IMR-90 (cell line): Measurements from ENCODE around the gene CNDP1. TPM values are rescaled to one million over a fixed set of nuclear protein-coding genes. Genes with fewer than 3 reads are reported as not detected.

Source experiments
- ATAC-seq: fragments of 200-7000 bp; cut with Tn5 transposase; 2 replicates; pipeline ENCODE4 v1.9.1; 2020; ENCODE audit warnings: low read depth, mild to moderate bottlenecking, moderate library complexity
- BruUV-seq: library from RNA; stranded (reverse); fragments of 400-500 nt; replicated peaks from 2 replicates; lab custom pipeline; 2021; lab: Mats Ljungman, UMichigan
- CTCF ChIA-PET: fragments of 300-600 bp; formaldehyde crosslinking; extraction: SDS; loops from one replicate; lab custom pipeline; 2021; ENCODE audit warnings: antibody characterized with exemption; lab: Yijun Ruan, JAX
- POLR2A ChIA-PET: fragments of 300-600 bp; sonication (Branson Sonifier 250); formaldehyde crosslinking; loops from one replicate; lab custom pipeline; 2022; ENCODE audit warnings: antibody characterized with exemption; ENCODE audit not compliant: unreplicated experiment; lab: Charles Lee
- DNase-seq: peaks from one replicate; pipeline ENCODE4 v3.0.0; 2013
- H2AFZ ChIP-seq: replicated peaks from 2 replicates; pipeline ENCODE3; 2013; ENCODE audit warnings: low read length, mild to moderate bottlenecking; ENCODE audit not compliant: poor library complexity
- H2AK5ac ChIP-seq: 2 replicates; pipeline ENCODE4 v1.6.1; 2013; ENCODE audit warnings: low read depth, low read length, inconsistent platforms
- H2AK9ac ChIP-seq: replicated peaks from 2 replicates; pipeline ENCODE3; 2013; ENCODE audit warnings: mild to moderate bottlenecking, low read depth, low read length, moderate library complexity; ENCODE audit not compliant: poor library complexity
- H2BK120ac ChIP-seq: 2 replicates; pipeline ENCODE4 v1.6.1; 2013; ENCODE audit warnings: low read depth, low read length, inconsistent platforms
- H2BK15ac ChIP-seq: 3 replicates; pipeline ENCODE4 v1.6.1; 2013; ENCODE audit warnings: low read depth, low read length, inconsistent platforms
- H2BK20ac ChIP-seq: 2 replicates; pipeline ENCODE4 v1.6.1; 2013; ENCODE audit warnings: low read depth, mild to moderate bottlenecking, inconsistent platforms, low read length, moderate library complexity
- H2BK5ac ChIP-seq: 2 replicates; pipeline ENCODE4 v1.6.1; 2013; ENCODE audit warnings: mild to moderate bottlenecking, low read depth, low read length, inconsistent platforms; ENCODE audit not compliant: poor library complexity, severe bottlenecking
- H3K14ac ChIP-seq: replicated peaks from 2 replicates; pipeline ENCODE4 v1.6.1; 2013; ENCODE audit warnings: low read depth, low read length, inconsistent platforms
- H3K18ac ChIP-seq: 2 replicates; pipeline ENCODE4 v1.6.1; 2013; ENCODE audit warnings: low read depth, low read length, control low read depth
- H3K23ac ChIP-seq: 2 replicates; pipeline ENCODE4 v1.6.1; 2013; ENCODE audit warnings: low read depth, low read length, inconsistent platforms
- H3K27ac ChIP-seq: 2 replicates; pipeline ENCODE4 v1.5.1; 2013; ENCODE audit warnings: mild to moderate bottlenecking, control low read depth, low read length; ENCODE audit not compliant: insufficient read depth
- H3K27me3 ChIP-seq: 2 replicates; pipeline ENCODE4 v1.6.1; 2013; ENCODE audit warnings: low read length; ENCODE audit not compliant: control insufficient read depth, insufficient read depth
- H3K36me3 ChIP-seq: 2 replicates; pipeline ENCODE4 v1.6.1; 2013; ENCODE audit warnings: low read length, mixed read lengths; ENCODE audit not compliant: control insufficient read depth, insufficient read depth
- H3K4ac ChIP-seq: 2 replicates; pipeline ENCODE4 v1.6.1; 2013; ENCODE audit warnings: low read depth, low read length, inconsistent platforms
- H3K4me1 ChIP-seq: 2 replicates; pipeline ENCODE4 v1.6.1; 2013; ENCODE audit warnings: low read length, mixed read lengths; ENCODE audit not compliant: control insufficient read depth, insufficient read depth
- H3K4me2 ChIP-seq: 2 replicates; pipeline ENCODE4 v1.6.1; 2013; ENCODE audit warnings: low read depth, mild to moderate bottlenecking, control low read depth, low read length, moderate library complexity
- H3K4me3 ChIP-seq: 2 replicates; pipeline ENCODE4 v1.5.1; 2013; ENCODE audit warnings: low read depth, mild to moderate bottlenecking, control low read depth, low read length, moderate library complexity; ENCODE audit not compliant: insufficient read depth
- H3K56ac ChIP-seq: 2 replicates; pipeline ENCODE4 v1.6.1; 2013; ENCODE audit warnings: low read length, inconsistent platforms; ENCODE audit not compliant: insufficient read depth; ENCODE audit errors: extremely low read depth
- H3K79me1 ChIP-seq, 2 experiments: 2 replicates each; pipeline ENCODE4 v1.6.1; 2013; ENCODE audit warnings: low read length in 2 of 2, inconsistent platforms in 1 of 2, low read depth in 1 of 2
- H3K9ac ChIP-seq: 2 replicates; pipeline ENCODE4 v1.6.1; 2013; ENCODE audit warnings: low read depth, low read length, control low read depth
- H3K9me1 ChIP-seq: 2 replicates; pipeline ENCODE4 v1.6.1; 2013; ENCODE audit warnings: low read length, inconsistent platforms; ENCODE audit not compliant: insufficient read depth
- H3K9me3 ChIP-seq: 2 replicates; pipeline ENCODE4 v1.6.1; 2013; ENCODE audit warnings: low read length; ENCODE audit not compliant: control insufficient read depth, insufficient read depth
- H4K20me1 ChIP-seq: 2 replicates; pipeline ENCODE4 v1.6.1; 2013; ENCODE audit warnings: low read length, inconsistent platforms; ENCODE audit not compliant: insufficient read depth
- H4K5ac ChIP-seq: 2 replicates; pipeline ENCODE4 v1.6.1; 2013; ENCODE audit warnings: mild to moderate bottlenecking, low read depth, low read length, control low read depth
- H4K8ac ChIP-seq, 2 experiments: 2 replicates each; pipeline ENCODE4 v1.6.1; 2013; ENCODE audit warnings: low read depth in 2 of 2, low read length in 2 of 2, control low read depth in 1 of 2, inconsistent platforms in 1 of 2
- H4K91ac ChIP-seq: 2 replicates; pipeline ENCODE4 v1.6.1; 2013; ENCODE audit warnings: low read depth, low read length, inconsistent platforms; ENCODE audit not compliant: insufficient read depth
- FOS ChIP-seq: fragments of 150-350 bp; IDR thresholded peaks from 2 replicates; pipeline ENCODE4 v1.6.1; 2016; ENCODE audit warnings: low read depth, low read length
- MXI1 ChIP-seq: IDR thresholded peaks from 2 replicates; pipeline ENCODE4 v1.6.1; 2012; ENCODE audit warnings: low read depth, mild to moderate bottlenecking, low read length, moderate library complexity, borderline replicate concordance
- NFE2L2 ChIP-seq: fragments of 150-350 bp; IDR thresholded peaks from 2 replicates; pipeline ENCODE4 v1.6.1; 2016; ENCODE audit warnings: low read depth, mild to moderate bottlenecking, low read length
- RCOR1 ChIP-seq: IDR thresholded peaks from 2 replicates; pipeline ENCODE4 v1.6.1; 2012; ENCODE audit warnings: mild to moderate bottlenecking, low read length, improper control_type of control experiment; ENCODE audit not compliant: insufficient replicate concordance
- RFX5 ChIP-seq: IDR thresholded peaks from 2 replicates; pipeline ENCODE4 v1.8.0; 2012; ENCODE audit warnings: low read depth, mild to moderate bottlenecking, low read length, moderate library complexity
- WGBS, 2 experiments: methylation state at CpG; one replicate each; pipeline versions ENCODE4 v1.1.5 to v1.1.7; 2013; ENCODE audit warnings: missing lambda C conversion rate in 2 of 2; ENCODE audit not compliant: insufficient read length in 1 of 2; ENCODE audit errors: extremely low coverage in 2 of 2; 5-methylcytosine and 5-hydroxymethylcytosine counted together
- dilution Hi-C: fragments of 300-500 bp; cut with HindIII; formaldehyde crosslinking; loops from one replicate; pipeline ENCODE4 v1.14.3; 2018; ENCODE audit warnings: low sequenced_read_pairs; ENCODE audit not compliant: unreplicated experiment
- in situ Hi-C: fragments of 300-500 bp; cut with MboI; formaldehyde crosslinking; loops from 3 replicates; pipeline ENCODE4 v1.14.3; 2019; ENCODE audit warnings: low sequenced_read_pairs, inconsistent platforms, mixed read lengths
- intact Hi-C: fragments of 100-400 bp; cut with micrococcal nuclease; formaldehyde crosslinking; loops from 2 replicates; pipeline ENCODE4 v1.10.0; 2022
- polyA plus RNA-seq, 3 experiments: library from polyadenylated mRNA; depleted of rRNA; stranded (reverse); fragments of >200 nt; gene quantifications; 2 replicates each; pipeline ENCODE4 v1.2.3, GENCODE V29; 2012; ENCODE audit warnings: low replicate concordance in 1 of 3
- total RNA-seq: library from RNA; depleted of rRNA; stranded (reverse); fragments of >200 nt; gene quantifications from 2 replicates; pipeline ENCODE4 v1.2.3, GENCODE V29; 2012
- TF ChIP-seq, protein P1 (sequence below): conservative IDR thresholded peaks from 2 replicates; pipeline ENCODE4 v1.5.1; 2012; ENCODE audit warnings: mild to moderate bottlenecking, low read depth, low read length, improper control_type of control experiment

The CNDP1 gene
- total and polyA plus RNA-seq, 2 of the 4 experiments (the other 2 are of a cell fraction) = not detected

DNA sequence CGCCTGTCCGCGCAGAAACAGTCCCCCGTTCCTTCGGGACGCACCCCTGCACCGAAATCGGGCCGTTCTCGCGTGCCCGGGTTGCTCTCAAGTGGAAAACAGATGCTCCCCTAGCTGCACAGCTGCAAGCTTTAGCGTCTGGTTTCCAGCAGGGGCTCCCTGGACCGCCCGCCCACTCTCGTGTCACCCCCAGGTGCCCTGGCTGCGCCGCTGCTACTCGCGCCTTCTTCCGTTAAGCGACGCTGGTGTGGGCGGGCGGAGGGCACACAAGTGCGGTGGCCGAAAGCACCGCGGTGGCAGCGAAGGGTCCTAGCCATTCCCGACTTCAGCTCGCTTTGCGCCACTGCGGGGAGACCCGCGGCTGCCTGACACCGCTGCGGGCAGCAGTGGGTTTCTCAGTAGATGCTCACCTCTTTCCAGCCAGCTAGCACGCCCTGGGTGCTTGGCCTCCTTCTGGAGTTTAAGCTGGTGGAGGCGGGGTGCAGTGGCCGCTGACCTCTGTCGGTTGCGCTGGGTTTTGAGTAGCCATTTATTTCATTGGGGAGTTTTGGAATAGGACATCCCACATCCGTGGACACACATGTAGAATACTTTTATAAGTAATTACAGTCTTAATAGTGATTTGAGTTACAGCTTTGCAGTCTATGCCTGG, 64.2 kb downstream of the CNDP1 start:
- POLR2A ChIA-PET = interaction anchor here (0.5 to 1.1 kb wide), 2 partner anchors 33 to 1913 kb away, joined by 4 to 5 read pairs; no protein-coding TSS in a partner anchor

More for the DNA sequence above, 64.2 kb downstream of the CNDP1 start:
- ATAC-seq (peak; percentile 59), DNase-seq (peak; percentile 46)
- Histone ChIP-seq H3K4me1 (peaks cover 9% of the 10 kb centered on the region), H2BK120ac (peak overlapping the region; percentile 56), H4K20me1 (no peaks in the 10 kb centered on the region), H4K5ac (peak overlapping the region; percentile 63), H2BK5ac (peak overlapping the region; percentile 90), H2BK20ac (no peak overlapping the region), H3K4me3 (peak overlapping the region; percentile 86), H3K36me3 (no peaks in the 10 kb centered on the region; the same call in 1 of the 2 replicates), H3K79me1 (peaks cover 36 to 72% of the 10 kb centered on the region in 2 experiments), H3K23ac (peak overlapping the region; percentile 74), H3K4me2 (peak overlapping the region; percentile 54), H2AK9ac (peak overlapping the region; percentile 97), H3K9me1 (peaks cover 4% of the 10 kb centered on the region; the same call in 1 of the 2 replicates), H3K18ac (peak overlapping the region; percentile 24; the same call in 1 of the 2 replicates), H4K8ac (peak overlapping the region; percentile 90 to 100; a peak in 3 of 4 replicates), H2AFZ (peak overlapping the region; percentile 96), H3K56ac (peak overlapping the region; percentile 70), H3K14ac (peak overlapping the region; percentile 70), H3K9me3 (no peaks in the 10 kb centered on the region), H3K9ac (peak overlapping the region; percentile 89), H2BK15ac (0 out of 3 replicates have a peak overlapping the region, but pooled peaks have one; percentile 8), H4K91ac (peak overlapping the region; percentile 80), H3K27ac (peak overlapping the region; percentile 99), H3K27me3 (no peaks in the 10 kb centered on the region), H2AK5ac (peak overlapping the region; percentile 76; the same call in 1 of the 2 replicates), H3K4ac (peak overlapping the region; percentile 87)
- CTCF ChIA-PET = interaction anchor here (0.7 to 0.9 kb wide), 2 partner anchors 11 to 162 kb away, joined by 3 read pairs; no protein-coding TSS in a partner anchor
- dilution Hi-C loops = no loop called here
- intact Hi-C loops = no loop called here
- TF ChIP-seq RFX5 = no peak
- TF ChIP-seq, protein P1, sequence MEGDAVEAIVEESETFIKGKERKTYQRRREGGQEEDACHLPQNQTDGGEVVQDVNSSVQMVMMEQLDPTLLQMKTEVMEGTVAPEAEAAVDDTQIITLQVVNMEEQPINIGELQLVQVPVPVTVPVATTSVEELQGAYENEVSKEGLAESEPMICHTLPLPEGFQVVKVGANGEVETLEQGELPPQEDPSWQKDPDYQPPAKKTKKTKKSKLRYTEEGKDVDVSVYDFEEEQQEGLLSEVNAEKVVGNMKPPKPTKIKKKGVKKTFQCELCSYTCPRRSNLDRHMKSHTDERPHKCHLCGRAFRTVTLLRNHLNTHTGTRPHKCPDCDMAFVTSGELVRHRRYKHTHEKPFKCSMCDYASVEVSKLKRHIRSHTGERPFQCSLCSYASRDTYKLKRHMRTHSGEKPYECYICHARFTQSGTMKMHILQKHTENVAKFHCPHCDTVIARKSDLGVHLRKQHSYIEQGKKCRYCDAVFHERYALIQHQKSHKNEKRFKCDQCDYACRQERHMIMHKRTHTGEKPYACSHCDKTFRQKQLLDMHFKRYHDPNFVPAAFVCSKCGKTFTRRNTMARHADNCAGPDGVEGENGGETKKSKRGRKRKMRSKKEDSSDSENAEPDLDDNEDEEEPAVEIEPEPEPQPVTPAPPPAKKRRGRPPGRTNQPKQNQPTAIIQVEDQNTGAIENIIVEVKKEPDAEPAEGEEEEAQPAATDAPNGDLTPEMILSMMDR = 0 out of 2 replicates have a peak, but pooled peaks have one; percentile 24
- 0 out of 2 replicates have a peak, but pooled peaks have one; percentile 1 for TF ChIP-seq MXI1
- no peak for TF ChIP-seq FOS
- no peak for TF ChIP-seq NFE2L2
- TF ChIP-seq RCOR1 = no peak
- in situ Hi-C loops = no loop called here
- no TSS peak for BruUV-seq
- 1% methylated on average over 34 of the region's 44 CpGs; no CpG with 5 or more reads in 1 of the 2 experiments for WGBS, 2 experiments
